Vagina (tissue), 2 donors: Measurements from ENCODE around the gene EPB41L2. TPM values are rescaled to one million over a fixed set of nuclear protein-coding genes. Genes with fewer than 3 reads are reported as not detected.

Source experiments
- DNase-seq, 2 donors: peaks; one replicate each; pipeline ENCODE4 v3.0.0-alpha.2; 2017; ENCODE audit errors: extremely low spot score in 2 of 2
- H3K27ac ChIP-seq: fragments of 200-600 bp; sonication (generic); one replicate; pipeline ENCODE4 v1.5.1; 2019
- H3K27me3 ChIP-seq: fragments of 200-600 bp; sonication (generic); one replicate; pipeline ENCODE4 v1.5.1; 2019
- H3K36me3 ChIP-seq, 2 donors: fragments of 200-600 bp; sonication (generic); one replicate each; pipeline ENCODE4 v1.5.1; 2017 to 2019
- H3K4me1 ChIP-seq: fragments of 200-600 bp; sonication (generic); one replicate; pipeline ENCODE4 v1.5.1; 2019
- H3K4me3 ChIP-seq, 2 donors: fragments of 200-600 bp; sonication (generic); 1 replicate in 1 of 2; 2 replicates in 1 of 2; pipeline ENCODE4 v1.5.1; 2016 to 2019
- H3K9me3 ChIP-seq: fragments of 200-600 bp; sonication (generic); one replicate; pipeline ENCODE4 v1.5.1; 2019
- CTCF ChIP-seq, 3 experiments: fragments of 450-650 bp in 2 of 3; fragments of 200-600 bp in 1 of 3; sonication (generic) in 1 of 3; IDR thresholded peaks; one replicate each; pipeline ENCODE4 v1.5.1; 2017 to 2019; ENCODE audit warnings: antibody characterized with exemption in 3 of 3, mild to moderate bottlenecking in 2 of 3, moderate library complexity in 2 of 3
- POLR2A ChIP-seq, 2 donors: fragments of 450-650 bp; IDR thresholded peaks; one replicate each; pipeline ENCODE4 v1.6.1; 2017; ENCODE audit warnings: antibody characterized with exemption in 2 of 2, mild to moderate bottlenecking in 2 of 2, moderate library complexity in 2 of 2
- POLR2AphosphoS5 ChIP-seq, 2 donors: sonication (generic); formaldehyde crosslinking; IDR thresholded peaks; one replicate each; pipeline ENCODE4 v1.9.0; 2017; ENCODE audit warnings: antibody characterized with exemption in 2 of 2, mild to moderate bottlenecking in 2 of 2, low read depth in 1 of 2; ENCODE audit not compliant: insufficient read depth in 1 of 2
- intact Hi-C: fragments of 100-400 bp; cut with DNase I; formaldehyde crosslinking; loops from one replicate; pipeline ENCODE4 v1.15.1; 2023
- total RNA-seq: library from RNA; depleted of rRNA; stranded (reverse); fragments of >200 nt; gene quantifications from one replicate; pipeline ENCODE4 v1.2.3, GENCODE V29; 2016

The EPB41L2 gene
- total RNA-seq, 1 donor from 2014 or later = 96.7 TPM

GRCh38 chr6:130975325-130975724, 87.7 kb downstream of the EPB41L2 start:
- peaks cover 8% of the 10 kb centered on the region for H3K4me1 ChIP-seq
- H3K36me3 ChIP-seq = no peaks in the 10 kb centered on the region
- intact Hi-C loops = no loop called here
- H3K9me3 ChIP-seq = no peaks in the 10 kb centered on the region
- no peak overlapping the region for H3K4me3 ChIP-seq
- no peak for TF ChIP-seq CTCF (IDR thresholded peaks at IDR 0.05)
- no peak for TF ChIP-seq POLR2AphosphoS5 (IDR thresholded peaks at IDR 0.05; ENCODE audit: insufficient read depth in 1 of 2, low read depth in 1 of 2)
- no peak for TF ChIP-seq POLR2A (IDR thresholded peaks at IDR 0.05)
- H3K27ac ChIP-seq = no peak overlapping the region
- no peaks in the 10 kb centered on the region for H3K27me3 ChIP-seq
- DNase-seq = no peak

GRCh38 chr6:130973521-130974277, 89.3 kb downstream of the EPB41L2 start:
- Histone ChIP-seq H3K27me3 (no peaks in the 10 kb centered on the region), H3K4me3 (no peak overlapping the region), H3K4me1 (peaks cover 11% of the 10 kb centered on the region), H3K36me3 (no peaks in the 10 kb centered on the region), H3K27ac (no peak overlapping the region), H3K9me3 (no peaks in the 10 kb centered on the region)
- intact Hi-C loops = no loop called here
- DNase-seq = no peak
- TF ChIP-seq POLR2A (IDR thresholded peaks at IDR 0.05) = no peak
- no peak for TF ChIP-seq CTCF (IDR thresholded peaks at IDR 0.05)
- TF ChIP-seq POLR2AphosphoS5 (IDR thresholded peaks at IDR 0.05; ENCODE audit: insufficient read depth in 1 of 2, low read depth in 1 of 2) = no peak

GRCh38 chr6:130971504-130971903, 91.5 kb downstream of the EPB41L2 start:
- Histone ChIP-seq H3K27me3 (no peaks in the 10 kb centered on the region), H3K4me1 (peaks cover 32% of the 10 kb centered on the region), H3K9me3 (no peaks in the 10 kb centered on the region), H3K27ac (no peak overlapping the region), H3K4me3 (no peak overlapping the region), H3K36me3 (no peaks in the 10 kb centered on the region)
- intact Hi-C loops = no loop called here
- no peak for TF ChIP-seq POLR2A (IDR thresholded peaks at IDR 0.05)
- TF ChIP-seq CTCF (IDR thresholded peaks at IDR 0.05) = no peak
- DNase-seq = no peak

- Histone ChIP-seq H3K9me3 (no peaks in the 10 kb centered on the region), H3K27ac (no peak overlapping the region), H3K4me3 (no peak overlapping the region), H3K27me3 (no peaks in the 10 kb centered on the region), H3K36me3 (no peaks in the 10 kb centered on the region), H3K4me1 (peaks cover 37% of the 10 kb centered on the region)
- intact Hi-C loops = no loop called here
- DNase-seq = no peak
- TF ChIP-seq CTCF (IDR thresholded peaks at IDR 0.05) (no peak), POLR2AphosphoS5 (IDR thresholded peaks at IDR 0.05; ENCODE audit: insufficient read depth in 1 of 2, low read depth in 1 of 2) (no peak), POLR2A (IDR thresholded peaks at IDR 0.05) (no peak)
These were observed 92.1 kb downstream of the EPB41L2 start for GRCh38 chr6:130970839-130971410.
